ENCODE results near the gene RUFY4.

Gene RUFY4

DNA sequence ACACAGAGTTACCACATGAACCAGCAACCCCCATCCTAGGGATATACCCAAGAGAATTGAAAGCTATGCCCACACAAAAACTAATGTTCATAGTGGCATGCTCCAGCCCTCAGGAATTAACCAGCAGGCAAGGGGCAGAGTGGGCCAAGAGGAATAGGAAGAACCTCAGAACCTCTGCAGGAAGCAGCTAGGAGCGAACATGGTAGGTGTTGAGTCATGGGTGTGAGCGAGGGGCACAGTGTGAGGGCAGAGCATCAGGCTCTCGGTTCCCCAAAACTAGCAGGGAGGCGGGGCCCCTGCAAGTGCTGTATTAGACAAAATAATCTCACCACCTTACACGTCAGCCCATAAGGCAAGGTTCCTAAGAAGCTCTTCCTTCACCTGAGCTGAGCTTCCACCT lies 5.6 kb upstream of the RUFY4 start:
- no peak for DNase-seq

DNA sequence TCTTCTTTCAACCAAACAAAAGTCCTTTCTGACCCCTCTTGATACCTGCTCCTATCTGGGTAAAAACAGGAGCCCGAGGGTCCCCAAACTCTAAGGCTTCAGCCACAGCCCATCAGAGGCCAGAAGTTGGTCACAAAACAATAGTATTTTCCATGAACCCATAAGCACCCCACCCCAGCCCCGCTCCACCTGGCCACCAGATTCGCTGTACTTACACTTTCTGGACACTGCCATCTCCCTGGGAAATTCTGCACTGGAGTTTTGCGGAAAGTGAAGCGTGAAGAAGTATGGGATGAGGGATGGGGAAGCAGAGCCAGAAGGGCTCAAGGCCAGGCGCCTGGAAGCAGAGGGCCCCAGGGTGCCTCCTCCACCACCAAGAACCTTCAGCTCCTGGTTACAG lies 5.2 kb upstream of the RUFY4 start:
- no peak for DNase-seq

DNA sequence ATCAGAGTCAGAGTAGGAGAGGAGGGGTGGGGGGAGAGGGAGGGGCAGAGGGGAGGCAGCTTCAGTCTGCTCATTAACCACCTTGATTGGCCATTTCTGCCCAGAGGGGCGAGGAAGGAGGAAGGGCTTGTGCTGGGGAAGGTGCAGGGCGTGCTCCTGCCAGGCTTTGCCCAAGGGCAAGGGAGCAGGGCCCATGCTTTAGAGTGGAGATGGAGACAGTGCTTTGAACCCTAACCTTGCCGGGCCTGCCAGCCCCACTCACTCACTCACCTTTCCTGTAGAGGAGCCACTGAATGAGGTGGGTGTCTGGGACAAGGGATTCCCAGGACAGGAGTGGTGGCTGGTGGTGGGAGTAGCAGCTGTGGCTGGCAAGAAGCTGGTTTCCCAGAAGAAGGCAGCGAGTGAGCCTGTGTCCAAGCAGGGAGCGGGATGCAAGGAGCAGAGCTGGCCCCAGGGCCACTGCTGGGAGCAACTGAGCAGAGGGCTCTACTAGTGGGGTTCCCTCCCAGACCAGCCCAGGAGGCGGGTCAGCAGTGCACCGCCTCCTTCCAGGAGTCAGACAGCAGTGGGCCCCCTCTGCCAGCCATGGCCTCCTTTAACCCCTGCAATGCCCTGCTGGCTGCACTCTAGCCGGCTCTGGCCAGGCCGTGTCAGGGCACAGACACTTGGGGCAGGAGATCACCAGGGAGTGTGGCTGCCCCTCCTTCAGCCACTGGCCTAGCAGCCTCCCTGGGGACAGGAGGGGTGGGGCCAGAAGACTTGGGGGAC lies 3.6 kb upstream of the RUFY4 start:
- no peak for DNase-seq

DNA sequence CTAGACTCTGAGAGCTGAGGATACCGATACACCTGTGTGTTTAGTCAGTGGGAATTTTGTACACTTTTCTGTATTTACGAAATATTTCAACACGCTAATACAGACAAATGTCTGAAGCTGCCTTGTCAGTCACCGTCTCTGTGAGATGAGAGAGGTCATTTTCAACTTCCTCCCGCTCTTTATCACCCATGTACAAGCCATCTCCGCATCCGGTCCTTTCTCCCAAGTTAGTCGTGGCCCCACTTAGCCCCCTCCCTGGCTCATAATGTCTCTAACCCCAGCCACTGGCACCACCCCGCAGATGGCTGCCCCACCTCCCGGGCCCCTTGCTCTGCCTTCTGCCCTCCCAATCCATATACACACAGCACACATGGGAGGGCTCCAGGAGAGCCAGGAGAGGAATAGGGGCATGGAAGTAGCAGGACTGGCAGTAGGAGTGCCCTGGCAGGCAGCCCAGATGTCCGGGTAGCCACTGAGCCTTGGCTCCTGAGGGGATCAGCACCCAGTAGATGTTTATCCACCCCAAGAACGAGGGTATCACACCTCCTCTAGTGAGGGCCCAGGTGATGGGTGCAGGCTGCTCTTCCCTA lies 2.0 kb upstream of the RUFY4 start:
- DNase-seq, result no peak

DNA sequence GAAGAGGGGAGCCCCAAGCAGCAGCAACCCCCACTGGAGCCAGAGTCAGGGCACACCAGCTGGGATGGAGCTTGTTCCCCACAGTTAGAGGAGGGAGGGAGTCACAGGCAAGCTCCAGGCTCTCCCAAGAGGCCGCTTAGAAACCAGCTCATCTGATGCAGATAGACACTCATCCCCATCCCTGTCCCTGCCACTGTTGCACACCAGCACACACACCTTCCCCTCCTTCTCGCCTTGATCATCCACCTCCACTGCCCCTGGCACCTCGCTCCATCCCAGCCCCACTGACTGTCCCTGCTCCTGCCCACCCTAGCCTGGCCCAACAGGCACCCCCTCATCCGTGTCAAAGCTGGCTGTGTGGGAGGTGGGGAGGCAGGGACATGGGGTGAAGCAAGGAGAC lies 1.5 kb upstream of the RUFY4 start:
- DNase-seq, result no peak

DNA sequence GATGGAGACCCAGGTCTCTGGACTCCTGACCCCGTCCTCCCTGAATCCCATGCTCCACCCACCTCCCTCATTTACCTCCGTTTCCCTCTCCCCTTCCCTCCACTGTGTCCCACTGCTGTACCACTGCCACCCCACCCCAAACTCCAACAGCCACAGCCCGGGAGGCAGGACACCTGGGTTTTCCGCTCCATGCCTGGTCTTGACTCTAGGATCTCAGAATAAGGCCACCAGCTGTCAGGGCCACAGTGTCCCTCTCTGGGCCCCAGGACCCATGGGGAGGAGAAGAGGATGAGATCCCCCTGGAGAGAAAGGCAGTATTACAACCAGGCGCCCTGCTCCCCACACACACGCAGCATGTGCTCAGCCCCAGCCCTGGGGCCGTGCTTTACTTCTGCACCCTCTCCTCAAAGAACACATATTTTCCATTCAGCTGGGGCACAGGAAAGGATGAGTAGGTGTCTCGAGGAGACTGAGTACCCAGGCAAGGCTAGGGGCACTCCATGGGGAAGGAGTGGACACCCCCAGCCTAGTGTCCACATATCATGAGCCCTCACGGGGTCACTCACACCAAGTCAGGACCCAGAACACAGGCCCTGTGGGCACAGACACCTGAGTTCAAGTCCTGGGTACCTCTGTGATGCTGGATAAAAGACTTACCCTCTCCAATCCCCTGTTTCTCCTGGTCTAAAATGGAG lies 700 bp downstream of the RUFY4 start:
- DNase-seq, result no peak

DNA sequence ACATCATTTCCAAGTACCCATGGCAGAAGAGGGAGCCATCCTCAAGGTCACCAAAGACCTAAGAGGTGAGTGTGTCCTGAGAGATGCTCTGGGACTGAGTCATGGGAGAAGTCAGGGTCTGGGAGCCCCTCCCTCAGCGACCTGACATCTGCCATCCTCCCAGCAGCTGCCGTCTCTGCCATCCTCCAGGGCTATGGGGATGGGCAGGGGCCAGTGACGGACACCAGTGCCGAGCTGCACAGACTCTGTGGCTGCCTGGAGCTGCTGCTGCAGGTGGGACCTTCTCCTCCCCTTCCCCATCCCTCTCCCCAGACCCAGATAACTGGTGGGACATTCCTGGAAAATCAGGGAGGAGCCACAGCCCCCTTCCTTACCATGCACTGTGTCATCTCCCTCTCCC lies 1.5 kb downstream of the RUFY4 start:
- DNase-seq, result no peak

DNA sequence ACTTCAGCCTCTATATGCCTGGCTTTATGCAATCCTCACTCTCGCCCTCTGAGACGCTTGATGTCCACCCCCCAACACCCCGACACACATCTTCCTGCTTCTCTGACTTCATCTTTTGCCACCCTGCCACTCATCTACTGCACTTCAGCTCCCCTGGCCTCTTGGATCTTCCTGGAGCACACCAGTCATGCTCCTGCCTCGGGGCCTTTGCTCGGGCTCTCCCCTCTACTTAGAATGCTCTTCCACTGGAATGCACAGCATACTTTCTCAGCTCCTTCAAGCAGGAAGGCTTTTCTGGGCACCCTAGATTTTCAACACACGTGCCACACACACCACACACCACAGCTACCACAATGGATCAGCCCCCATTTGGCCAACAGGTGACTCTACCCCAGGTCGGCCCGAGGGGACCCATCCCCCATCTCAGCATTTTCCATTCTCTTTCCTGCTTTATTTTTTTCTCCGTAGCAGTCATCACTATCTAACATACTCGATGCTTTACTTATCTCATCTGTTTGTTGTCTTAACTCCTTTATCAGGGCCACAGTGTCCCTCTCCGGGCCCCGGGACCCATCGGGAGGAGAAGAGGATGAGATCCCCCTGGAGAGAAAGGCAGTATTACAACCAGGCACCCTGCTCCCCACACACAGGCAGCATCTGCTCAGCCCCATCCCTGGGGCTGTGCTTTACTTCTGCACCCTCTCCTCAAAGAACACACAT lies 2.3 kb downstream of the RUFY4 start:
- DNase-seq, result no peak

DNA sequence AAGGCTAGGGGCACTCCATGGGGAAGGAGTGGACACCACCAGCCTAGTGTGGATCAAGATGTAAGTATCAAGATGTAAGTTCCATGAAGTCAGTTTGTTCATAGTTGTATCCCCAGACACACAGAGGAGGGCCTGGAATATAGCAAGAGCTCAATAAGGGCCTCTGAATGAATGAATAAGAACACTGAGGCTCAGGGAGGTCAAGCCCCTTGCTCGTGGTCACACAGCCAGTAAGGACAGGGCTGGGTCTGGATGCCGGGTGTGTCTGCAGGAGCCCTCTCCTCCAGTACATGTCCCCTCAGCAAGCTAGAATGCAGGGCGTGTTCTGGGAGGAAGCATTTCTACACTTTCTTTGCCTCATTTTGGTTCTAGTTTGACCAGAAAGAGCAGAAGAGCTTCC lies 2.9 kb downstream of the RUFY4 start:
- DNase-seq, result no peak

DNA sequence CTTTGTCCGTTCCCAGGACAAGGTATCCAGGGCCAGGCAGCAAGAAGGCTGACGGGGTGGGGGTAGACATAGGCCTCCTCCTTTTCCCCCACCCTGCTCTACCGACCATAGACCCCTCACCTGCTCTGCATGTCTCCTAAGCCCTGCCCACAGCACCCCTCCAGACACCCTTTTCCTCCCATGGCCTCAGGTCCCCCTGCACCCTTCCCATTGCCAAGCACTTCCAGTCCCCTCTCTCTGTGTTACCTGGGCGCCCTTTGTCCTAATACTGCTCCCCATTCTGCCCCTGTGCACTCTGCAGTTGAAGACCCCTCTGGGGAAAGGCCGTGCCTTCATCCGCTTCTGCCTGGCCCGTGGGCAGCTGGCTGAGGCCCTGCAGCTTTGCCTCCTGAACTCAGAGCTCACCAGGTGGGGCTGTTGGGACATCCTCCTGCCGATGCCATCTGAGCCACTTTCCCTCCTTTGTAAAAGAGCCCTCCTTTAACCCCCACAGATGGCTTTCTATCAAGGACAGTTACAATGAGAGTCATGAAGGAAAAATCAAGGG lies 3.5 kb downstream of the RUFY4 start:
- no peak for DNase-seq

DNA sequence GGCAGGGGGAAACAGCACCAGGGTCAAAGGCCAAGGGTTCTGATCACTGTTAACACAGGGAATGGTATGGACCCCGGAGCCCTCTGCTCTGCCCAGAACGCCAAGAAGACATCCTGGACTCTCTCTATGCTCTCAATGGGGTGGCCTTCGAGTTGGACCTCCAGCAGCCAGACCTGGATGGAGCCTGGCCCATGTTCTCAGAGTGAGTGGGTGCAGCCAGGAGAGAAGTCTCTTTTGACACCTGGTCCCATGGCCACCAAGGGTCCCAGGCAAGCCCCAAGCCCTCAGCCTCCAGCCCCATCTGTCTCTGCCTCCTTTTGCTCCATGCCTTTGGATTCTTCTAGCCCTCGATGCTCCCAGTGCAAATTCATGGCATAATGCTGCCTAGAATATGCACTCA lies 4.1 kb downstream of the RUFY4 start:
- no peak for DNase-seq

DNA sequence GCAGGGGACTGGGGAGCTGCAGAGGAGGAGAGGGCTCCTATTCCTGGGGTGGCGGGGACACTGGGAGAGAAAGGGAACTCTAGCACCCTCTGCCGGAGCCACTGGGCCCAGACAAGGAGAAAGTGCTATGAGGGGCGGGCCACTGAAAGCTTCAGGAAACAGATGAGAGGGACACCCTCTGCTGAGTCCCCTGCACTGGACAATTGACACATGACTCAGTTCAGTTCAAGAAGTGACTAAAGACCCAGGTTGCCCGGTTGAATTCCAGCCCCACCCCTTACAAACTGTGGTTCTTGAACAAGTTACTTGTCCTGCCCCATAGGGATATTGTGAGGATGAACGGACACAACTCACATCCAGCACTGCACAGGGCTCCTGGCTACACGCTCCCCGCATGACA lies 5.0 kb downstream of the RUFY4 start:
- no peak for DNase-seq

DNA sequence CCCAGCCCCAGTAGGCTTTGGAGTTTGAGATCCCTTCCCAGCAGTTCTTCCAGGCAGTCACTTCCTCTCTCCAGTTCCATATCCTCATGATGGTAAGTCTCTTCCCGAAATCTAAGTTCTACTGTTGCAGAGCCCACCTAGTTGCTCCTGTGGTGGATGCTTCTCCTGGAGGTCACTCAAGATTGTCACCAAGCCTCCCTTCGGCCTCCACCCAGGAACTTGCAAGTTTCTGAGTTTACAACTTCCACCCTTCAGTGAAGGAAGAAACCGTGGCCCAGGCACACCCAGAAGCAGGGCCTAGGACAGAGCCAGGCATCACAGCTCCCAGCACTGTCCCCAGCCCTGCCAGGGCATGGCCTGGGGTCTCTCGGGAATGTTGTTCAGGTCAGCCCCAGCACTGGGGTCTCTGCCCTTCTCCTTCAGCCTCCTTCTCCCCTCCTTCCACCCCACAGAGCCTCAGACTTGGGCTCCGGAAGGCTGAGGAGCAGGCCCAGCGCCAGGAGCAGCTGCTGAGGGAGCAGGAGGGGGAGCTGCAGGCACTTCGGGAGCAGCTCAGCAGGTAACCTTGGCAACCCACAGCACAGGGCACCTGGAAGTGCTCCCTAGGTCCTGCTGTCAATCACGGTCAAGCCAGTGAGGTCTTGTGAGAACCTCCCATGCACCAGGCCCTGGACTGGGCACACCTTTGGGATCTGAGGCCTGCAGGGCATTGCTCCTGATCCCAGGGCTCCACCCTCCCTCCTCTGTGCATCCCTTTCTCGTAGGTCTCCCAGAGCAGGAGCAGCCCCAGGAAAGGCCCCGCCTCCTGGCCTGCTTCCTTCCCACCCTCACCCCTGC lies 7.1 kb downstream of the RUFY4 start:
- DNase-seq, result no peak

DNA sequence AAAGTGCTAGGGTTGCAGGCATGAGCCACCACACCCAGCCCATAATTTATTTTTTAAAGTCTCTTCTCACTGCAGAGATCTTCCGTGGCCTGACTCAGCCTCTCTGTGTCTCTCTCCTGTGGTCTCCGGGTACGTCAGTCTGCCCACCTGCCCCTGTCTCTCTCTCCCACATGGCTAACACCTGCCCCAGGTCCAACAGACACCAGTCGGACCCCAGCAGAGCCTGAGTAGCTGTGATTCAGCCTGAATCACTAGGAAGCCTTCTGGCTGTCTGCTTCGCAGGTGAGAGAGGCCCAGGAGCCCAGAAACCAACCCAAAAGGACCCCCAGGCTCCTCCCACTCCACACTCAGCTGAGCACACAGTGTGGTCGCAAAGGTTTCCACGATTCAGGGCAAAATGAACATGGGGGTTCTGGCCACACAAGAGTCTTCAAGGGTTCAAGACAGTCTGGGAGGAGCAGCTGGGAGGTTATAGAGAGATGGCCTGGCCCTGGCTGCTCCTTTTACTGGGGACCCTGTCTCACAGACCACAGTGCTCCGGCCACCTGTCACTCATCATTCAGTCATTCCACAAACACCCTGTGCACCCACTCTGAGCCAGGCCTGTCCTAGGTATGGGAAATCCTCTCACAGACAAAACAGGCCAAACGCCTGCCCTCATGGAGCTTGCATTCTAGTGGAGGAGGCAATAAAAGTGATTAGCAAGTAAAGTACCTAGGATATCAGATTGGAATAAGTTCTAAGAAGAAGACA lies 8.6 kb downstream of the RUFY4 start:
- no peak for DNase-seq

DNA sequence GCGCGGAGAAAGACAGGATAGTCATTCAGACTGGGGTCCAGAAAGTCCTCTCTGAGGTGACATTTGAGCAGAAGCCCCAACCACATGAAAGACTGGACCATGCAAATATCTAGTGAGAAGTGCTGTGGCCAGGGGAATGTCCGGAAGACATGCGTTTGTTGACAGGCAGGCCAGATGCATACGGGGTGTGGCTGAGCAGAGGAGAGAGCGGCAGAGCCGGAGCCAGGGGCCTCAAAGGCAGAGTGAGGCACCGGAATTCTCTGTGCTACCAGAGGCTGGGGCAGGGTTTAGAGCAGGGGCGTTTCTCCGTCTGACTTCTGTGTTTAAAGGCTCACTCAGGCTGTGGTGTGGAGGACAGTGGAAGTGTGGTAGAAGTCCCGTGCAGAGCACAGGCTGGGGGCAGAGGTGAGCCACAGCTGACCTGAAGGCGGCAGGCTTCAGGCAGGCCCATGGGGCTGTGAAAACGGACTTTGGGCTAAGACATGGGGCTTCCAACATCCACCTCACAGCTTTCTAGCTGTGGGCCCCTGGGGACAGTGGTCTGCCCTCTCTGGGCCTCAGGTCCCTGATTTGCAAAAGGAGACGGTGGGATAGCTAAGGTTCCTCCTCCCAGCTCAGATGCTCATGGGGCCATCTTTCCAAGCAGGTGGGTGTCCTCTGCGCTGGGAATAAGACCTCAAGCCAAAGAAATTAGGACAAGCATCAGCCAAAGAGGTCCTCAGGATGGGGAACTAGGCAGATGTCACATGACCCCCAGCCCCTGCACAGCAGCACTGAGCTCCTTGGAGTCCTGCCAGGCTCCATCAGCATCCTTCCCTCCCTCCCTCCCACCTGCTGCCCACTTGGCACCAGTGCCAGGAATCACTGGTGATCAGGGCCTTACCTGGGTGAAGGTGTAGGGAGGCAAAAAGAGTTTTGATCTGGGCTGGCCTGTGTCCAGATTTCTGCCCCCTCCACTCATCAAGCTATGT lies 11.2 kb downstream of the RUFY4 start:
- no peak for DNase-seq

DNA sequence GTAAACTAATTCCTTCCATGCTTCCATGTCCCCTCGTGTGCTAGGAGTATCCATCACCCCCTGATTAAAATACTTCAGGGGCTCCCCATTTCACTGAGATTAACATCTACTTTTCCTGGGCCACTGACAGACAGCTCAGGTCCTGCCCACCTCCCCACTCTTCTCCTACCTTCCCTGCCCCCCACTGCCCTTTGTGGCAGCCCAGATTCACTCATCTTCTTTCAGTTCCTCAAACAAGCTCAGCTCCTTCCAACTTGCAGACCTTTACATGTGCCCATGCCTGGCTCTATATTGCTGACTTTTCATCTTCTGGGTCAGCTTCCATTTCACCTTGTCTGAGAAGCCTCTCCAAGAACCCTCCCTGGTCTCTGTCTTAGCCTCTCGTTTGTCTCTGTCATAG lies 12.0 kb downstream of the RUFY4 start:
- no peak for DNase-seq

DNA sequence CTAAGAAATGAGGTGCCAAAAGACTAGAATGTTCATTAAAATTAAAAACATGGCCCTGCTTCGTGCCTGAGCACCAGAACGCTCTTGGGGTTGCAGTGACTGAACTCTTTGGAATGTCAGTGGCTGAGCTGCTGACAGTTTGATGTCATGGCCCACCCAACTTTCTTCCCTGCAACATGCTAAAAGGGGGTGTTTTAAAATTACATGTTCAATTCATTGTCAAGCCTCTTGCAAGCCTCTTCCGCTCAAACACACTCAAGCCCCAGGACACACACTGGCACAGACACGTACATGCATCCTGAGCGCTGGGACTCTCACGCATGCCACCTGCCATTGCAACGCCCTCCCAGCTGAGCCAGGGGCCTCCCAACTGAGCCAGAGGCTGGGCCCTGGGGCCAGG lies 12.6 kb downstream of the RUFY4 start:
- DNase-seq, result no peak

DNA sequence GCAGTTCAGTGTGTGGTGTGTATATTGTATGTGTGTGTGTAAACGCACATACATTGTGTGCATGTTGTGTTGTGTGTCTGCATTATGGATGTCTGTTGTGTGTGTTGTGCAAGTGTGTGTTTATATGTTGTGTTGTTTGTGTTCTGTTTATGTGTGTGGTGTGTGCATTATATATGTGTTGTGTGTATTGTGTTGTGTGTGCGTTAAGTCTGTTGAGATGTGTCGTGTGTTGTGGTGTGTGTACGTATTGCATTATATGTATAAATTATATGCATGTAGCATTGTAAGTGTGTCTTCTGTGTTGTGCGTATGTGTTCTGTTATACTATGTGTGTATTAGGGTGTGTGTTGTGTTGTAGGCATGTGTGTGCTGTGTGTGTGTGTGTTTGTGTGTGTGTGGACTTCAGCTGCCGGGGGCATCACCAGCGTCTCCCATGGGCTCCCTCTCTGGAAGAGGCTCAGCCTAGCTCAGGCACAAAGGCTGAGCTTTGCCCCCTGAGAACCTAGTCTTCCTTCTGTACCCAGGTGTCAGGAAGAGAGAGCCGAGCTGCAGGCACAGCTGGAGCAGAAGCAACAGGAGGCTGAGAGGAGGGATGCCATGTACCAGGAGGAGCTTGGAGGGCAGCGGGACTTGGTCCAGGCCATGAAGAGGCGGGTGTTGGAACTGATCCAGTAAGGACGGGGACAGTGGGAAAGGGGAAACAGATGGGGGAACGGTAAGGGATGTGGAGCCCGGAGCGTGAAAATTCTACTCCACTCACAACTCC lies 13.7 kb downstream of the RUFY4 start:
- DNase-seq, result no peak

DNA sequence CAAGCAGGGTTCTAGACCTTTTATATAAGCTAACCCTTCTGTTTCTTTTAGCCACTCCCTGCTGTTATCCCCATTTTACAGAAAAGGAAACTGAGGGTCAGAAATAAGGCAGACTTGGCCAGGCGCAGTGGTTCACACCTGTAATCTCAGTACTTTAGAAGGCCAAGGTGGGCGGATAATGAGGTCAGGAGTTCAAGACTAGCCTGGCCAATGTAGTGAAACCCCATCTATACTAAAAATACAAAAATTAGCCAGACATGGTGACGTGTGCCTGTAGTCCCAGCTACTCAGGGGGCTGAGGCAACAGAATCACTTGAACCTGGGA lies 14.3 kb downstream of the RUFY4 start:
- DNase-seq, result no peak

DNA sequence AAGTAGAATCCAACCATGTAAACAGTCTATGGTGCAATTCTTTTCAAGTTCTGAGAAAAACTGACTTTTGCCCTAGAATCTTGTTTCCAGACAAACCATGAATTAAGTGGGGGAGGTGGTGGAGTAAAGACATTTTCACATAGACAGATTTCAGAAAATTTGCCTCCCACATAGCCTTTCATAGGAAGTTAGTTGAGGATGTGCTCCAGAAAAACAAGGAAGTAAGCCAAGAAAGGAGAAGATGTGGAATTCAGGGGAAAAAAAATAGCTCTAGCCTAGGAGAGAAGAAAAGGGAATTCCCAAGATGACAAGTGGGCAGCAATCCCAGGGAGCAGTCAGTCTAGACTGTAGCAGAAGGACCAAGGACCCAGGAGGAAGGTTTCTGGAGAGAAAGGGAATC lies 17.4 kb downstream of the RUFY4 start:
- no peak for DNase-seq

Measured in NCI-H187 treated with DMSO at 0.1 percent for 48 hours (cell line).